Ishikawa (cell line): Measurements from ENCODE around the gene ATP6V0A1.

Experiments
- CEBPB ChIP-seq: IDR thresholded peaks from 2 replicates; pipeline ENCODE4 v1.6.1; 2012
- CREB1 ChIP-seq: IDR thresholded peaks from 2 replicates; pipeline ENCODE4 v1.6.1; 2012; ENCODE audit warnings: low read depth
- EGR1 ChIP-seq: IDR thresholded peaks from 2 replicates; pipeline ENCODE4 v1.6.1; 2012
- EP300 ChIP-seq: IDR thresholded peaks from 2 replicates; pipeline ENCODE4 v1.6.1; 2012; ENCODE audit warnings: borderline replicate concordance
- FOXM1 ChIP-seq: IDR thresholded peaks from 2 replicates; pipeline ENCODE4 v1.6.1; 2012; ENCODE audit warnings: low read depth, borderline replicate concordance
- NFIC ChIP-seq: IDR thresholded peaks from 2 replicates; pipeline ENCODE4 v1.6.1; 2012
- RAD21 ChIP-seq: IDR thresholded peaks from 2 replicates; pipeline ENCODE4 v1.6.1; 2012; ENCODE audit warnings: low read depth
- TAF1 ChIP-seq: IDR thresholded peaks from 2 replicates; pipeline ENCODE4 v1.6.1; 2012; ENCODE audit warnings: low read depth, mild to moderate bottlenecking
- TCF12 ChIP-seq: IDR thresholded peaks from 2 replicates; pipeline ENCODE4 v1.6.1; 2012; ENCODE audit warnings: low read depth
- TEAD4 ChIP-seq: IDR thresholded peaks from 2 replicates; pipeline ENCODE4 v1.6.1; 2012
- YY1 ChIP-seq: IDR thresholded peaks from 2 replicates; pipeline ENCODE4 v1.6.1; 2012; ENCODE audit warnings: low read depth
- ZBTB7A ChIP-seq: IDR thresholded peaks from 2 replicates; pipeline ENCODE4 v1.6.1; 2012; ENCODE audit warnings: low read depth
- TF ChIP-seq, protein P1 (sequence below): IDR thresholded peaks from 2 replicates; pipeline ENCODE4 v1.6.1; 2012
- TF ChIP-seq, protein P2 (sequence below): IDR thresholded peaks from 2 replicates; pipeline ENCODE4 v1.6.1; 2012; ENCODE audit warnings: low read depth, mild to moderate bottlenecking
- TF ChIP-seq, protein P3 (sequence below): IDR thresholded peaks from 2 replicates; pipeline ENCODE4 v1.6.1; 2012

The ATP6V0A1 gene

DNA sequence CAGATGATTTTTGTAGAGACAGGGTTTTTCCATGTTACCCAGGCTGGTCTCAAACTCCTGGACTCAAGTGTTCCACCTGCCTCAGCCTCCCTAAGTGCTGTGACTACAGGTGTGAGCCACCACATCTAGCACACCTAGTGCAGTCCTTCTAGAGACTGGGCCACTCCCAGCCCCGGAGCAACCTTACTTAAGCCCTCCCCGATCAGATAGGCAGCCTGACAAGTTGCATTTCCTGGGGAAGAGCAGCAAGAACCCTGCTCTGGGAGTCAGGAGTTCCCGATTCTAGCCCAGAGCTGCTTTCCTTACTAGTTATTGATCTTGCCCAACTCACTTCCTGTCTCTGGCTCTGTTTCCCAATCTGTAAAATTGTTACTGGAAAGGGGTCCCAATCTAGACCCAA is 70.4 kb downstream of the ATP6V0A1 start:
- TF ChIP-seq, protein P1, sequence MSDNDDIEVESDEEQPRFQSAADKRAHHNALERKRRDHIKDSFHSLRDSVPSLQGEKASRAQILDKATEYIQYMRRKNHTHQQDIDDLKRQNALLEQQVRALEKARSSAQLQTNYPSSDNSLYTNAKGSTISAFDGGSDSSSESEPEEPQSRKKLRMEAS, result no peak
- no peak for TF ChIP-seq EGR1
- no peak for TF ChIP-seq TAF1
- TF ChIP-seq, protein P2, sequence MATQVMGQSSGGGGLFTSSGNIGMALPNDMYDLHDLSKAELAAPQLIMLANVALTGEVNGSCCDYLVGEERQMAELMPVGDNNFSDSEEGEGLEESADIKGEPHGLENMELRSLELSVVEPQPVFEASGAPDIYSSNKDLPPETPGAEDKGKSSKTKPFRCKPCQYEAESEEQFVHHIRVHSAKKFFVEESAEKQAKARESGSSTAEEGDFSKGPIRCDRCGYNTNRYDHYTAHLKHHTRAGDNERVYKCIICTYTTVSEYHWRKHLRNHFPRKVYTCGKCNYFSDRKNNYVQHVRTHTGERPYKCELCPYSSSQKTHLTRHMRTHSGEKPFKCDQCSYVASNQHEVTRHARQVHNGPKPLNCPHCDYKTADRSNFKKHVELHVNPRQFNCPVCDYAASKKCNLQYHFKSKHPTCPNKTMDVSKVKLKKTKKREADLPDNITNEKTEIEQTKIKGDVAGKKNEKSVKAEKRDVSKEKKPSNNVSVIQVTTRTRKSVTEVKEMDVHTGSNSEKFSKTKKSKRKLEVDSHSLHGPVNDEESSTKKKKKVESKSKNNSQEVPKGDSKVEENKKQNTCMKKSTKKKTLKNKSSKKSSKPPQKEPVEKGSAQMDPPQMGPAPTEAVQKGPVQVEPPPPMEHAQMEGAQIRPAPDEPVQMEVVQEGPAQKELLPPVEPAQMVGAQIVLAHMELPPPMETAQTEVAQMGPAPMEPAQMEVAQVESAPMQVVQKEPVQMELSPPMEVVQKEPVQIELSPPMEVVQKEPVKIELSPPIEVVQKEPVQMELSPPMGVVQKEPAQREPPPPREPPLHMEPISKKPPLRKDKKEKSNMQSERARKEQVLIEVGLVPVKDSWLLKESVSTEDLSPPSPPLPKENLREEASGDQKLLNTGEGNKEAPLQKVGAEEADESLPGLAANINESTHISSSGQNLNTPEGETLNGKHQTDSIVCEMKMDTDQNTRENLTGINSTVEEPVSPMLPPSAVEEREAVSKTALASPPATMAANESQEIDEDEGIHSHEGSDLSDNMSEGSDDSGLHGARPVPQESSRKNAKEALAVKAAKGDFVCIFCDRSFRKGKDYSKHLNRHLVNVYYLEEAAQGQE, result no peak
- TF ChIP-seq FOXM1, result no peak
- no peak for TF ChIP-seq TEAD4

DNA sequence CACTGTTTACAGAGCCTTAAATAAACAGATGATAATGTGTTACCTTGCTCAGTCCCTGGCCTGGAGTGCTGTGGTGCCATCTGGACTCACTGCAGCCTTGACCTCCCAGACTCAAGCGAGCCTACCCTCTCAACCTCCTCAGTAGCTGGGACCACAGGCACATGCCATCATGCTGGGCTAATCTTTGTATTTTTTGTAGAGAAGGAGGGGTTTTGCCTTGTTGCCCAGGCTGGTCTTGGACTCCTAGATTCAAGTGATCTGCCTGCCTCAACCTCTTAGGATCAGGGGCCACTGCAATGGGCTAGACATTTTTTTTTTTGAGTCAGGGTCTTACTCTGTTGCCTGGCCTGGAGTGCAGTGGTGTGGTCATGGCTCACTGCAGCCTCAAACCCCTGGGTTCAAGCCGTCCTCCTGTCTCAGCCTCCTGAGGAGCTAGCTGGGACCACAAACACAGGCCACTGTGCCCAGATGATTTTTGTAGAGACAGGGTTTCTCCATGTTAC is 72.3 kb downstream of the ATP6V0A1 start:
- TF ChIP-seq NFIC (no peak), FOXM1 (no peak), ZBTB7A (no peak), TCF12 (no peak), TEAD4 (no peak), CREB1 (no peak), EP300 (no peak), EGR1 (no peak)
- TF ChIP-seq, protein P2, result no peak
- TF ChIP-seq, protein P3, sequence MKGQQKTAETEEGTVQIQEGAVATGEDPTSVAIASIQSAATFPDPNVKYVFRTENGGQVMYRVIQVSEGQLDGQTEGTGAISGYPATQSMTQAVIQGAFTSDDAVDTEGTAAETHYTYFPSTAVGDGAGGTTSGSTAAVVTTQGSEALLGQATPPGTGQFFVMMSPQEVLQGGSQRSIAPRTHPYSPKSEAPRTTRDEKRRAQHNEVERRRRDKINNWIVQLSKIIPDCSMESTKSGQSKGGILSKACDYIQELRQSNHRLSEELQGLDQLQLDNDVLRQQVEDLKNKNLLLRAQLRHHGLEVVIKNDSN, result no peak

DNA sequence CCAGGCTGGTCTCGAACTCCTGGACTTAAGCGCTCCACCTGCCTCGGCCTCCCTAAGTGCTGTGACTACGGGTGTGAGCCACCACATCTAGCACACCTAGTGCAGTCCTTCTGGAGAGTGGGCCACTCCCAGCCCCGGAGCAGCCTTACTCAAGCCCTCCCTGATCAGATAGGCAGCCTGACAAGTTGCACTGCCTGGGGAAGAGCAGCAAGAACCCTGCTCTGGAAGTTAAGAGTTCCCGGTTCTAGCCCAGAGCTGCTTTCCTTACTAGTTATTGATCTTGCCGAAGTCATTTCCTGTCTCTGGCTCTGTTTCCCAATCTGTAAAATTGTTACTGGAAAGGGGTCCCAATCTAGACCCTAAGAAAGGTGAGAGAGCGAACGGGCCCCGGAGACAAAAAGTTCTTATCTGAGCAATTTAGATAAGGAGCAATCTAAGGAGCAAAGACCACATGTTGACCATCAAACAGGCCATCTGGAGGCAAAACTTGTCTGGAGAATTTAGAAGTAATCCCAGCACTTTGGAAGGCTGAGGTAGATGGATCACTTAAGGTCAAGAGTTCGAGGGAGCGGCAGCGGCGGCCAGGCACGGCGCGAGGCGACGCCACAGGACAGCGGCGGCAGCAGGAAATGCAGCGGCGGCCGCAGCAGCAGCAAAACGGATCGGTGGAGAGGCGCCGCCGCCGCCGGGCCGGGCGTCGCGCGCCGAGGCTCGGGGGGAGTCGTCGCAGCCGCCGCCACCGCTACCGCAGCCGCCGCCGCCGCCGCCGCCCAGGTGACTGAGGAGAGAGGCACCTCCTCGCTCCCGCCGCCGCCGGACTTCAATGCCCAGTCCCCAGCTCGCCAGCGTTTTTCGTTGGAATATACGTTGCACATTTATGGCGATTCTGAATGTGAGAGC is 73.0 kb downstream of the ATP6V0A1 start:
- TF ChIP-seq, protein P3, result no peak
- TF ChIP-seq, protein P1, result peak; percentile 71
- TF ChIP-seq FOXM1 (no peak), EGR1 (no peak), RAD21 (peak; percentile 23; the same call in 1 of the 2 replicates), NFIC (no peak), TAF1 (no peak), EP300 (no peak), YY1 (no peak), CEBPB (no peak), CREB1 (no peak), TEAD4 (no peak), TCF12 (no peak), ZBTB7A (no peak)

DNA sequence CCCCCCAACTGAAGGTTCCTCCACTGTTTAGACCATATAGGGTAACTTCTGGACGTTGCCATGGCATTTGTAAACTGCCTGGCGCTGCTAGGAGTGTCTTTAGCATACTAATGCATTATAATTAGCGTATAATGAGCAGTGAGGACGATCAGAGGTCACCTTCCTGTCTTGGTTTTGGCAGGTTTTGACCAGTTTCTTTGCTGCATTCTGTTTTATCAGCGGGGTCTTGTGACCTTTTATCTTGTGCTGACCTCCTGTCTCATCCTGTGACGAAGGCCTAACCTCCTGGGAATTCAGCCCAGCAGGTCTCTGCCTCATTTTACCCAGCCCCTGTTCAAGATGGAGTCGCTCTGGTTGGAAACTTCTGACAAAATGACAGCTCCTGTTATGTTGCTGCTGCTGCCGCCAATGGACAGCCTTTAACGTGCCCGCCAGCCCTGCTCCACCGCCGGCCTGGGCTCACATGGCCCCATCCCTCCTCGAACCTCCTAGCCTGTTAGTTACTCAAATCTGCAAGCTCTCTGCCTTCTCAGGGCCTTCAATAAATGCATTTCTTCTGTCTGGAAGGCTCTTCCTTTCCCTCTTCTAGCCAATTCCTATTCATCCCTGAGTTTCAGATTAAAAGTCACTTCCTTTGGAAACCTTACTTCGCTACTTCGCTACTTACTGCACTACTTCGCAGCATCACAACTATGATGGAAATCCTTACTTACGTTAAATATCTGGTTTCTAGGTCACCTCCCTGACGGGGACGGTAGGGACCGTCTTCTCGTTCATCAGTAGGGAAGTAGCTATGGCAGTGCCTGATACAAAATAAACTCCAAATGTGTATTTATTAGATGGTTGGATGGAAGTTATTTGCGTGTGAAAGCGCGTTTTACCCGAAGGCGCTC is 76.7 kb downstream of the ATP6V0A1 start:
- TF ChIP-seq CREB1 (no peak), TAF1 (no peak), TEAD4 (no peak), YY1 (no peak), EGR1 (no peak), RAD21 (no peak), FOXM1 (no peak), CEBPB (no peak), ZBTB7A (no peak), EP300 (no peak)
- TF ChIP-seq, protein P2, result no peak
- TF ChIP-seq, protein P3, result no peak
- TF ChIP-seq, protein P1, result no peak; the same call in 1 of the 2 replicates
